ENCODE data around the gene USP13. TPM values are rescaled to one million over a fixed set of nuclear protein-coding genes. Genes with fewer than 3 reads are reported as not detected.

USP13 gene
- total and polyA plus RNA-seq, 10 of the 15 experiments (the other 5 are each of a cell fraction or from before 2014, with no cell fraction given): 3.2 to 20.8 (median 9.0) TPM

- no peak for TF ChIP-seq MYC (IDR thresholded peaks at IDR 0.05; ENCODE audit: insufficient read depth, insufficient read length, insufficient replicate concordance, low read length, severe bottlenecking)
- no peak for TF ChIP-seq TAF1 (IDR thresholded peaks at IDR 0.05; ENCODE audit: borderline replicate concordance, low read depth, low read length)
- TF ChIP-seq BMI1 (IDR thresholded peaks at IDR 0.05; ENCODE audit: borderline replicate concordance): no peak
- TF ChIP-seq RCOR1 (conservative IDR thresholded peaks at IDR 0.05; ENCODE audit: low read depth, low read length): no peak
- TF ChIP-seq KDM1A (IDR thresholded peaks at IDR 0.05; ENCODE audit: borderline replicate concordance): no peak
- no peak for TF ChIP-seq IRF4 (IDR thresholded peaks at IDR 0.05; ENCODE audit: low read depth, low read length)
- no peak for TF ChIP-seq ESRRA (IDR thresholded peaks at IDR 0.05; ENCODE audit: low read length)
- TF ChIP-seq TBL1XR1 (IDR thresholded peaks at IDR 0.05; ENCODE audit: low read depth, low read length): no peak
- TF ChIP-seq CEBPZ (IDR thresholded peaks at IDR 0.05; ENCODE audit: low read depth, low read length): no peak
- TF ChIP-seq E2F8 (IDR thresholded peaks at IDR 0.05; ENCODE audit: low read depth, partially characterized antibody): no peak
- TF ChIP-seq ETV6 (conservative IDR thresholded peaks at IDR 0.05 in 1 of 2, IDR thresholded peaks at IDR 0.05 in 1 of 2; ENCODE audit: borderline replicate concordance in 1 of 2, low read depth in 1 of 2): no peak
- Histone ChIP-seq H4K20me1 (ENCODE audit: control insufficient read depth, insufficient read depth) (no peaks in the 10 kb centered on the region), H2AFZ (ENCODE audit: control insufficient read depth, low read depth, low read length) (no peak overlapping the region), H3K27ac (ENCODE audit: control insufficient read depth, insufficient read depth) (no peak overlapping the region), H3K4me3 (no peak overlapping the region), H3K79me2 (ENCODE audit: control insufficient read depth, insufficient read depth, low read length) (no peaks in the 10 kb centered on the region), H3K36me3 (ENCODE audit: control insufficient read depth in 2 of 2, insufficient read depth in 2 of 2, low read length in 1 of 2) (peaks cover 2 to 8% of the 10 kb centered on the region in 2 experiments), H3K27me3 (replicated peaks in 1 of 2; ENCODE audit: control insufficient read depth in 2 of 2, insufficient read depth in 2 of 2, low read length in 1 of 2) (no peaks in the 10 kb centered on the region), H3K9ac (ENCODE audit: control insufficient read depth, insufficient read depth, low read length) (no peak overlapping the region), H3K4me1 (ENCODE audit: control insufficient read depth, insufficient read depth, low read length) (no peaks in the 10 kb centered on the region), H3K4me2 (ENCODE audit: control insufficient read depth, insufficient read depth) (no peak overlapping the region), H3K9me3 (replicated peaks; ENCODE audit: control insufficient read depth, insufficient read depth, low read length) (no peaks in the 10 kb centered on the region)
- SMC1A ChIA-PET (ENCODE audit: uncharacterized antibody, unreplicated experiment): interaction anchor here (2.9 kb wide), 1 partner anchor 17 kb away, joined by 7 read pairs; no protein-coding TSS in a partner anchor
- WGBS (ENCODE audit: insufficient coverage, insufficient replicate concordance, low lambda C conversion rate, missing lambda C conversion rate): 82% methylated on average over 8 of the region's 8 CpGs
- RAD21 ChIA-PET (ENCODE audit: unreplicated experiment): no interaction called here
- DNase-seq (ENCODE audit: low read depth, low spot score) (no peak), ATAC-seq (no peak), FAIRE-seq (no peak)
- POLR2A ChIA-PET: interaction anchor here (1.2 kb wide), 1 partner anchor 16 kb away, joined by 3 read pairs; no protein-coding TSS in a partner anchor
- in situ Hi-C loops (cut with MboI): no loop called here
- BruUV-seq (replicated peaks): no TSS peak
- intact Hi-C loops (cut with micrococcal nuclease; ENCODE audit: unreplicated experiment): no loop called here
- CTCF ChIA-PET: no interaction called here
Observed at GRCh38 chr3:179720196-179720595, 67.4 kb downstream of the USP13 start.
